Naive thymus-derived CD8-positive, alpha-beta T cell (primary cell): ENCODE data around the gene DIAPH3. TPM values are rescaled to one million over a fixed set of nuclear protein-coding genes. Genes with fewer than 3 reads are reported as not detected.
A peak's percentile ranks its signal among the peaks of the same experiment; 100 is the strongest.

Experiments used
- ATAC-seq, 2 donors: fragments of 150-1000 bp; cut with Tn5 transposase in 1 of 2; sonication (Bioruptor Pico), chemical (Tn5 transposase) in 1 of 2; 1 replicate in 1 of 2; 2 replicates in 1 of 2; pipeline ENCODE4 v1.10.0; 2021; ENCODE audit warnings: mild to moderate bottlenecking in 2 of 2, moderate library complexity in 2 of 2
- POLR2A ChIA-PET: fragments of 350-600 bp; sonication (Branson Sonifier 250); formaldehyde crosslinking; loops from one replicate; lab custom pipeline; 2021; ENCODE audit warnings: antibody characterized with exemption; lab: Charles Lee
- DNase-seq, 10 donors: peaks; one replicate each; pipeline versions ENCODE4 v3.0.0 to v3.0.0-alpha.2; 2020 to 2022
- H3K27ac Mint-ChIP-seq, 10 donors: one replicate each; pipeline ENCODE4 v1.8.0; 2020 to 2022; ENCODE audit warnings: mild to moderate bottlenecking in 10 of 10, mixed read lengths in 10 of 10, moderate library complexity in 4 of 10, inconsistent platforms in 1 of 10
- H3K27me3 Mint-ChIP-seq, 5 donors: one replicate each; pipeline ENCODE4 v1.8.0; 2021 to 2022; ENCODE audit warnings: mixed read lengths in 5 of 5
- H3K36me3 Mint-ChIP-seq, 3 donors: one replicate each; pipeline ENCODE4 v1.8.0; 2020 to 2022; ENCODE audit warnings: mixed read lengths in 3 of 3, mild to moderate bottlenecking in 2 of 3, inconsistent platforms in 1 of 3
- H3K4me1 Mint-ChIP-seq, 4 donors: one replicate each; pipeline ENCODE4 v1.8.0; 2021 to 2022; ENCODE audit warnings: mixed read lengths in 4 of 4
- H3K4me3 Mint-ChIP-seq, 10 donors: one replicate each; pipeline ENCODE4 v1.8.0; 2020 to 2022; ENCODE audit warnings: mild to moderate bottlenecking in 10 of 10, mixed read lengths in 10 of 10, moderate library complexity in 6 of 10, inconsistent platforms in 1 of 10
- H3K9me3 Mint-ChIP-seq, 9 donors: one replicate each; pipeline ENCODE4 v1.8.0; 2020 to 2022; ENCODE audit warnings: mixed read lengths in 9 of 9, mild to moderate bottlenecking in 3 of 9, inconsistent platforms in 1 of 9, moderate library complexity in 1 of 9
- polyA plus RNA-seq, 3 donors: library from polyadenylated mRNA; unstranded; fragments of 300-500 nt; fragmentation: Illumina TruSeq; gene quantifications; one replicate each; pipeline ENCODE4 v1.2.3, GENCODE V29; 2021
- total RNA-seq, 8 experiments: library from RNA in 2 of 8; stranded (reverse) in 2 of 8; gene quantifications; one replicate each; pipeline ENCODE4 v1.2.3 and lab custom pipeline; 2021 to 2026

DIAPH3 gene
- total and polyA plus RNA-seq, 5 experiments from 2014 or later, result 0.02 to 0.05 TPM; not detected in 3

DNA sequence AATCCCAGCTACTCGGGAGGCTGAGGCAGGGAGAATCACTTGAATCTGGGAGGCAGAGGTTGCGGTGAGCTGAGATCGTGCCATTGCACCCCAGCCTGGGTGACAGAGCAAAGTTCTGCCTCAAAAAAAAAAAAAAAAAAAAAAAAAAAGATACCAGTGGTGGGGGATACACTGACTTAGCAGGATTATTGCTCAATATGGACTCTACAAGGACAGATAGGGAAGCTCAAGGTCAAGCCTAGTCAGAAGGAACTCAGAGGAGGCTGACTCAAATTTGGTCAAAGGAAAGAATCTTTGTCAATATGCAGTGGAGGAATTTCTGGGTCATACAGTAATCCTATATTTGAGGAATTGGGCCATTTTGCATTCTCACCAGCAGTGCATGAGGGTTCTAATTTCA is 6.7 kb upstream of the DIAPH3 start:
- POLR2A ChIA-PET, result no interaction called here

DNA sequence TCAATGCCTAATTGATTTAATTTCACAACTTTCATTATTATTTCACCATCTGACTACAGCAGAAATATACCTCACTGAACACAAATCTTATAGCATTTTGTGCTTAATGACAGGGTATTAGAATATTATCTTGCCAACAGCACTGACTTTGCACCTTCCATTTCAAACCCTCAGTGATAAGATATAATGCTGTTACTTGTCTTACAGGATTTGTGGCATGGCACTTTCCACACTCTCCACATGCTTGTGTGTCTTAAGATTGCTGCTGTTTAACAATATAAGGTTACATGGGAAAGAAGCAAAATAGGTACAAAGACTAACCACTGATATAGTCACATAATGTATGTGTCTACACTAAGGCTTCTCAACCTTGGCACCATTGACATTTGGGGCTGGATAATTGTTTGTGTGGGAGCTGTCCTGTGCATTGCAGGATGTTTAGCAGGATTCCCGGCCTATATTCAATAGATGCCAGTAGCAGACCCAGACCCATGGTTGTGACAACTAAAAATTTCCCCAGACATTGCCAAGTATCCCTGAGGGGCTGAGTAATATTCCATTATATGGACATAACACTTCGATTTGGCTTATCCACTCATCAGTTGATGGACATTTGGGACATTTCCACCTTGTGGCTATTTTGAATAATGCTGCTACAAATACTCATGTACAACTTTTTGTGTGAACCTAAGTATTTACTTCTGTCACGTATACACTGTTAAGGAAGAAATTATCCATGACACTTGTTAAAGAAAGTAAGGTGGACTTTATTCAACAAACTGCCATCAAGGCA is 5.7 kb upstream of the DIAPH3 start:
- no peak overlapping the region for H3K4me3 Mint-ChIP-seq
- H3K36me3 Mint-ChIP-seq, result peaks cover 0 to 2% (median 0%) of the 10 kb centered on the region in 3 donors
- H3K4me1 Mint-ChIP-seq, result peaks cover 11 to 18% (median 17%) of the 10 kb centered on the region in 4 donors
- no peaks in the 10 kb centered on the region for H3K9me3 Mint-ChIP-seq
- H3K27ac Mint-ChIP-seq, result no peak overlapping the region
- POLR2A ChIA-PET, result no interaction called here
- DNase-seq (no peak), ATAC-seq (no peak)
- H3K27me3 Mint-ChIP-seq, result peaks cover 0 to 10% (median 4%) of the 10 kb centered on the region in 5 donors

More for the DNA sequence above, 6.7 kb upstream of the DIAPH3 start:
- H3K4me1 Mint-ChIP-seq, result peaks cover 2 to 8% (median 7%) of the 10 kb centered on the region in 4 donors
- H3K27me3 Mint-ChIP-seq, result peaks cover 0 to 20% (median 5%) of the 10 kb centered on the region in 5 donors
- no peaks in the 10 kb centered on the region for H3K9me3 Mint-ChIP-seq
- no peak overlapping the region for H3K27ac Mint-ChIP-seq
- DNase-seq (no peak), ATAC-seq (no peak)
- H3K36me3 Mint-ChIP-seq, result peaks cover 0 to 2% (median 0%) of the 10 kb centered on the region in 3 donors
- no peak overlapping the region for H3K4me3 Mint-ChIP-seq

GRCh38 chr13:60167121-60167520 is 3.4 kb upstream of the DIAPH3 start:
- POLR2A ChIA-PET, result no interaction called here
- Mint-ChIP-seq H3K27ac (peak overlapping the region in 2 of 10 donors; percentile 43 to 71), H3K9me3 (peaks cover 0 to 2% (median 0%) of the 10 kb centered on the region in 9 donors), H3K36me3 (peaks cover 0 to 2% (median 0%) of the 10 kb centered on the region in 3 donors), H3K27me3 (no peaks in the 10 kb centered on the region), H3K4me3 (no peak overlapping the region), H3K4me1 (peaks cover 16 to 33% (median 30%) of the 10 kb centered on the region in 4 donors)
- DNase-seq (no peak), ATAC-seq (no peak)

DNA sequence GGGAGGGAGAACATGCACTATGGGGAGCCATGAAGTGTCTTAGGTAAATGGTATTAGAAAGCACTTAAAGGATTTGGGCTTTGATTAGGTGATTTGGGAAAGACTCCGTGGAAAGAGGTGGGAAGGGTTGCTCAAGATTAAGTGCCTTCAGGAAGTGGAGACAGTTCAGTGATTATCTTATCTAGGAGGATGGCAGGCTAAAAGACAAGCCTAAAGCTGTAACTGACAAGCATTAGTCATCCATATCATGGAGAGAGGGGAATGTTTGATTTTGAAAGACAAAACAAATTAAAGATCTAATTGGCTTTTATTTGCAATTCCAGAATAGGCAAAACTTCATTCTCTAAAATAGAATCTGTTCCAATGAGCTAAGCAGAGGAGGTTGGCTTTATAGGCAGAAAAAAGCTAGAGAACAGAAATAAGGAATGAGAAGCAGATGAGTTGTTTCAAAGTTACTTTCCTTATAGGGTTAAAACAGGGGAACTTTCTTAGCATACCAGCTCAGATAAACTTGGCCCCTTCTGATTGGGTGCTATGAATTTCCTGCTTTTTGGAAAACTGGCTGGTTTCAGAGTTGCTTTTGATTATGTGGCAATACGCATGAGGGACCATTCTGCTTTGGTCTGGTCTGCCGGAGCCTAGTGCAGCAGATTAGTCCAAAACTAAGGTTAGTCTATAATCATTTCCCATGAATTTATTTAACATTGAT is 1.8 kb upstream of the DIAPH3 start:
- peaks cover 0 to 2% (median 0%) of the 10 kb centered on the region in 3 donors for H3K36me3 Mint-ChIP-seq
- H3K4me1 Mint-ChIP-seq, result peaks cover 16 to 33% (median 30%) of the 10 kb centered on the region in 4 donors
- peak overlapping the region in 6 of 10 donors; percentile 29 to 96 (median 94) for H3K4me3 Mint-ChIP-seq
- peaks cover 0 to 2% (median 0%) of the 10 kb centered on the region in 9 donors for H3K9me3 Mint-ChIP-seq
- POLR2A ChIA-PET, result no interaction called here
- DNase-seq, result no peak
- peaks cover 0 to 12% (median 7%) of the 10 kb centered on the region in 5 donors for H3K27me3 Mint-ChIP-seq
- ATAC-seq, result no peak
- H3K27ac Mint-ChIP-seq, result peak overlapping the region in 7 of 10 donors; percentile 30 to 99 (median 94)

- POLR2A ChIA-PET, result interaction anchor here (0.6 kb wide), 1 partner anchor 233 kb away, joined by 4 read pairs; the partner anchor contains the start of gene TDRD3
- DNase-seq, result no peak
- H3K27ac Mint-ChIP-seq, result peak overlapping the region; percentile 92 to 99 (median 96)
- peaks cover 0 to 2% (median 0%) of the 10 kb centered on the region in 3 donors for H3K36me3 Mint-ChIP-seq
- H3K4me1 Mint-ChIP-seq, result peaks cover 14 to 33% (median 30%) of the 10 kb centered on the region in 4 donors
- H3K4me3 Mint-ChIP-seq, result peak overlapping the region; percentile 86 to 96 (median 94)
- peak; percentile 30 to 33 for ATAC-seq
- H3K27me3 Mint-ChIP-seq, result peaks cover 0 to 24% (median 7%) of the 10 kb centered on the region in 5 donors
- H3K9me3 Mint-ChIP-seq, result peaks cover 0 to 2% (median 0%) of the 10 kb centered on the region in 9 donors
Observed at GRCh38 chr13:60164234-60164889, 634 bp upstream of the DIAPH3 start.

GRCh38 chr13:60162096-60162495 is 1.6 kb downstream of the DIAPH3 start:
- peaks cover 14 to 33% (median 30%) of the 10 kb centered on the region in 4 donors for H3K4me1 Mint-ChIP-seq
- POLR2A ChIA-PET, result no interaction called here
- DNase-seq, result no peak
- no peak overlapping the region for H3K4me3 Mint-ChIP-seq
- no peaks in the 10 kb centered on the region for H3K36me3 Mint-ChIP-seq
- H3K9me3 Mint-ChIP-seq, result peaks cover 0 to 3% (median 0%) of the 10 kb centered on the region in 9 donors
- ATAC-seq, result no peak
- H3K27me3 Mint-ChIP-seq, result peaks cover 0 to 39% (median 12%) of the 10 kb centered on the region in 5 donors
- no peak overlapping the region for H3K27ac Mint-ChIP-seq

- Mint-ChIP-seq H3K27me3 (peaks cover 0 to 39% (median 12%) of the 10 kb centered on the region in 5 donors), H3K27ac (no peak overlapping the region), H3K4me3 (no peak overlapping the region), H3K4me1 (peaks cover 2 to 7% (median 5%) of the 10 kb centered on the region in 4 donors), H3K36me3 (no peaks in the 10 kb centered on the region), H3K9me3 (peaks cover 0 to 3% (median 0%) of the 10 kb centered on the region in 9 donors)
- no peak for ATAC-seq
- POLR2A ChIA-PET, result no interaction called here
- DNase-seq, result no peak
Observed at GRCh38 chr13:60158321-60158801, 5.4 kb downstream of the DIAPH3 start.

DNA sequence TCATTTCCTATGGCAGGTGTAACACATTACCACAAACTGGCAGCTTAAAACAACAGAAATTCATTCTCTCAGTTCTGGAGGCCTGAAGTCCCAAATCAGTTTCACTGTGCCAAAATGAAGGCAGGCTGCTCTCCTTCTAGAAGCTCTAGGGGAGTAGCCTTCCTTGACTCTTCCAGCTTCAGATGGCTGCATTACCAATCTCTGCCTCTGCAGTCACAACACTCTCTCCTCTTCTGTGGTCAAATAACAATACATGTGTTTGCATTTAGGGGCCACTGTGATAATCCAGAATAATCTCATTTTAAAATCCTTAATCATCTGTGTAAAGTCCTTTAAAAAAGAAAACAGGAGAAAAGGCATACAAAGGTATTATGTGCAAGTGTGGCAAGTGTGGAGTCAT is 7.8 kb downstream of the DIAPH3 start:
- Mint-ChIP-seq H3K9me3 (peaks cover 0 to 3% (median 0%) of the 10 kb centered on the region in 9 donors), H3K27me3 (peaks cover 0 to 32% (median 7%) of the 10 kb centered on the region in 5 donors), H3K4me1 (no peaks in the 10 kb centered on the region), H3K4me3 (no peak overlapping the region), H3K27ac (no peak overlapping the region), H3K36me3 (no peaks in the 10 kb centered on the region)
- peak in 1 of 2 donors; percentile 51 for ATAC-seq
- POLR2A ChIA-PET, result no interaction called here
- no peak for DNase-seq

DNA sequence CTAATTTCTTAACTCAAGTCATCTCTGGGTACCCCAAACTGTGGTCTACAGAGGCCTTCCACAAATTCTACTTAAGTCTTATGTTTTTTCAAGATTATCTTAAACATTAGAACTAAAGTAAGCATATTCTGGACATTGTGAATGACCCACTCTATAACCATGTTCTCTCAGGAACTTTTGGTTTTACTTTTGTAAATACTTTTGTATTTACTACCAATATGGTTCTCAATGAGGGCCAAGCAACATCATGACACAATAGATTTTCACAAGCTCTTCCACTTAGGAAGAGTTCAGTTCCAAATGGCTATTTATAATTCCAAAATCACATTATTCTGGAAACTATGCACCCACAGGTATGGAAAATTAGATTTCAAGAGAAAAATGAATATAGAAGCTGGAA is 10.8 kb downstream of the DIAPH3 start:
- peaks cover 0 to 6% (median under 1%) of the 10 kb centered on the region in 4 donors for H3K4me1 Mint-ChIP-seq
- peaks cover 0 to 3% (median 0%) of the 10 kb centered on the region in 9 donors for H3K9me3 Mint-ChIP-seq
- H3K4me3 Mint-ChIP-seq, result no peak overlapping the region
- DNase-seq, result no peak
- H3K27me3 Mint-ChIP-seq, result peaks cover 0 to 8% (median 2%) of the 10 kb centered on the region in 5 donors
- ATAC-seq, result no peak
- POLR2A ChIA-PET, result no interaction called here
- H3K27ac Mint-ChIP-seq, result no peak overlapping the region
- no peaks in the 10 kb centered on the region for H3K36me3 Mint-ChIP-seq

GRCh38 chr13:60152114-60152513 is 11.6 kb downstream of the DIAPH3 start:
- H3K36me3 Mint-ChIP-seq, result no peaks in the 10 kb centered on the region
- no peak for DNase-seq
- no peaks in the 10 kb centered on the region for H3K9me3 Mint-ChIP-seq
- POLR2A ChIA-PET, result no interaction called here
- no peak overlapping the region for H3K4me3 Mint-ChIP-seq
- no peak for ATAC-seq
- H3K27me3 Mint-ChIP-seq, result peaks cover 0 to 5% (median 2%) of the 10 kb centered on the region in 5 donors
- H3K27ac Mint-ChIP-seq, result no peak overlapping the region
- H3K4me1 Mint-ChIP-seq, result peaks cover 0 to 6% (median under 1%) of the 10 kb centered on the region in 4 donors

GRCh38 chr13:60150538-60150937 is 13.2 kb downstream of the DIAPH3 start:
- Mint-ChIP-seq H3K27ac (no peak overlapping the region), H3K36me3 (no peaks in the 10 kb centered on the region), H3K4me1 (peaks cover 0 to 6% (median under 1%) of the 10 kb centered on the region in 4 donors), H3K4me3 (no peak overlapping the region), H3K9me3 (no peaks in the 10 kb centered on the region), H3K27me3 (peaks cover 0 to 4% (median 2%) of the 10 kb centered on the region in 5 donors)
- ATAC-seq, result no peak
- DNase-seq, result no peak
- POLR2A ChIA-PET, result no interaction called here

GRCh38 chr13:60148918-60149317 is 14.8 kb downstream of the DIAPH3 start:
- H3K9me3 Mint-ChIP-seq, result no peaks in the 10 kb centered on the region
- no peak for DNase-seq
- no peak overlapping the region for H3K4me3 Mint-ChIP-seq
- H3K27me3 Mint-ChIP-seq, result peaks cover 0 to 4% (median 2%) of the 10 kb centered on the region in 5 donors
- H3K36me3 Mint-ChIP-seq, result no peaks in the 10 kb centered on the region
- POLR2A ChIA-PET, result no interaction called here
- H3K27ac Mint-ChIP-seq, result no peak overlapping the region
- ATAC-seq, result no peak
- H3K4me1 Mint-ChIP-seq, result peaks cover 0 to 6% (median under 1%) of the 10 kb centered on the region in 4 donors
